Measurements from ENCODE around the gene PCDH19.
"Not testable (repeated sequence)": the region's sequence is repeated elsewhere in the genome, so short reads cannot be mapped to it uniquely, and the experiment has no call there.

Gene PCDH19

GRCh38 chrX:100409610-100410590 lies at the start of gene PCDH19:
Gene PCDH19, minus strand, starts transcription at chrX:100410273. Its CDS starts 1,676 bp downstream, at chrX:100408597.
- peak; percentile 8 for DNase-seq

GRCh38 chrX:100449696-100450608 lies 39.9 kb upstream of the PCDH19 start:
- DNase-seq: no peak

GRCh38 chrX:100447655-100448397 lies 37.8 kb upstream of the PCDH19 start:
- peak; percentile 12 for DNase-seq

GRCh38 chrX:100445593-100445992 lies 35.5 kb upstream of the PCDH19 start:
- no peak for DNase-seq

- not testable (repeated sequence) for DNase-seq
These were observed 31.2 kb upstream of the PCDH19 start for GRCh38 chrX:100441321-100441720.

GRCh38 chrX:100440006-100440405 lies 29.9 kb upstream of the PCDH19 start:
- no peak for DNase-seq

GRCh38 chrX:100435726-100436125 lies 25.7 kb upstream of the PCDH19 start:
- no peak for DNase-seq

GRCh38 chrX:100424012-100424411 lies 13.9 kb upstream of the PCDH19 start:
- no peak for DNase-seq

GRCh38 chrX:100418556-100418955 lies 8.5 kb upstream of the PCDH19 start:
- no peak for DNase-seq

- DNase-seq: no peak
These were observed 7.6 kb upstream of the PCDH19 start for GRCh38 chrX:100417681-100418080.

- DNase-seq: peak; percentile 55
These were observed 3.2 kb upstream of the PCDH19 start for GRCh38 chrX:100413229-100413628.

GRCh38 chrX:100411802-100412715 lies 2.0 kb upstream of the PCDH19 start:
- DNase-seq: no peak

GRCh38 chrX:100410901-100411801 lies 1.1 kb upstream of the PCDH19 start:
- no peak for DNase-seq

- DNase-seq: no peak
These were observed 1.1 kb downstream of the PCDH19 start for GRCh38 chrX:100408713-100409609.

- no peak for DNase-seq
These were observed 2.0 kb downstream of the PCDH19 start for GRCh38 chrX:100407784-100408712.

- DNase-seq: no peak
These were observed 2.8 kb downstream of the PCDH19 start for GRCh38 chrX:100407147-100407783.

- DNase-seq: no peak
These were observed 4.6 kb downstream of the PCDH19 start for GRCh38 chrX:100405424-100405823.

GRCh38 chrX:100404851-100405250 lies 5.2 kb downstream of the PCDH19 start:
- DNase-seq: no peak
